Natural killer cell (primary cell): ENCODE measurements around the gene PCYOX1L. TPM values are rescaled to one million over a fixed set of nuclear protein-coding genes. Genes with fewer than 3 reads are reported as not detected.

ENCODE experiments used
- ATAC-seq, 3 donors: fragments of 150-1000 bp in 2 of 3; fragments of 200-7000 bp in 1 of 3; cut with Tn5 transposase; 1 replicate in 1 of 3; 2 replicates in 2 of 3; pipeline ENCODE4 v1.10.0; 2021; ENCODE audit warnings: mild to moderate bottlenecking in 2 of 3, moderate library complexity in 2 of 3
- DNase-seq, 2 donors: peaks; one replicate each; pipeline versions ENCODE4 v3.0.0 to v3.0.0-alpha.2; 2013 to 2021; ENCODE audit warnings: mixed read lengths in 1 of 2
- H3K27ac ChIP-seq: one replicate; pipeline ENCODE4 v1.5.1; 2013; ENCODE audit warnings: mild to moderate bottlenecking, low read length
- H3K27me3 ChIP-seq: one replicate; pipeline ENCODE4 v1.6.1; 2013; ENCODE audit warnings: low read length; ENCODE audit not compliant: control insufficient read depth, insufficient read depth
- H3K36me3 ChIP-seq: one replicate; pipeline ENCODE4 v1.6.1; 2013; ENCODE audit warnings: low read length; ENCODE audit not compliant: control insufficient read depth, insufficient read depth
- H3K4me1 ChIP-seq: one replicate; pipeline ENCODE4 v1.6.1; 2013; ENCODE audit warnings: low read length; ENCODE audit not compliant: control insufficient read depth, insufficient read depth
- H3K4me3 ChIP-seq: one replicate; pipeline ENCODE4 v1.5.1; 2013; ENCODE audit warnings: low read length
- H3K9me3 ChIP-seq: one replicate; pipeline ENCODE4 v1.6.1; 2013; ENCODE audit warnings: low read length; ENCODE audit not compliant: control insufficient read depth, insufficient read depth
- H3K27ac Mint-ChIP-seq, 2 donors: one replicate each; pipeline ENCODE4 v1.8.0; 2022; ENCODE audit warnings: mild to moderate bottlenecking in 2 of 2, mixed read lengths in 2 of 2, moderate library complexity in 1 of 2
- H3K27me3 Mint-ChIP-seq, 2 donors: one replicate each; pipeline ENCODE4 v1.8.0; 2022; ENCODE audit warnings: low read depth in 2 of 2, mixed read lengths in 2 of 2
- H3K36me3 Mint-ChIP-seq: one replicate; pipeline ENCODE4 v1.8.0; 2022; ENCODE audit warnings: mixed read lengths
- H3K4me1 Mint-ChIP-seq, 2 donors: one replicate each; pipeline ENCODE4 v1.8.0; 2022; ENCODE audit warnings: mixed read lengths in 2 of 2
- H3K4me3 Mint-ChIP-seq: one replicate; pipeline ENCODE4 v1.8.0; 2022; ENCODE audit warnings: mild to moderate bottlenecking, moderate library complexity, mixed read lengths
- H3K9me3 Mint-ChIP-seq, 2 donors: one replicate each; pipeline ENCODE4 v1.8.0; 2022; ENCODE audit warnings: mixed read lengths in 2 of 2
- WGBS: methylation state at CpG from one replicate; pipeline ENCODE4 v1.1.7; 2013; ENCODE audit warnings: missing lambda C conversion rate; ENCODE audit not compliant: insufficient coverage; 5-methylcytosine and 5-hydroxymethylcytosine counted together
- intact Hi-C: fragments of 100-400 bp; cut with micrococcal nuclease; formaldehyde crosslinking; loops from one replicate; pipeline ENCODE4 v1.14.2; 2022
- total RNA-seq, 4 donors: library from RNA; stranded (reverse); fragments of 120-200 nt in 1 of 4; gene quantifications; one replicate each; pipeline versions ENCODE4 v1.2.3 to v1.2.4, GENCODE V29; 2013 to 2022
- TF ChIP-seq, protein P1 (sequence below): fragments of 200-600 bp; IDR thresholded peaks from one replicate; pipeline ENCODE4 v1.8.0; 2022; ENCODE audit warnings: antibody characterized with exemption

The PCYOX1L gene
- total RNA-seq, 3 donors from 2014 or later (not counting 1 experiment from before 2014, with no cell fraction given) = 16.6 to 18.1 (median 16.8) TPM

DNA sequence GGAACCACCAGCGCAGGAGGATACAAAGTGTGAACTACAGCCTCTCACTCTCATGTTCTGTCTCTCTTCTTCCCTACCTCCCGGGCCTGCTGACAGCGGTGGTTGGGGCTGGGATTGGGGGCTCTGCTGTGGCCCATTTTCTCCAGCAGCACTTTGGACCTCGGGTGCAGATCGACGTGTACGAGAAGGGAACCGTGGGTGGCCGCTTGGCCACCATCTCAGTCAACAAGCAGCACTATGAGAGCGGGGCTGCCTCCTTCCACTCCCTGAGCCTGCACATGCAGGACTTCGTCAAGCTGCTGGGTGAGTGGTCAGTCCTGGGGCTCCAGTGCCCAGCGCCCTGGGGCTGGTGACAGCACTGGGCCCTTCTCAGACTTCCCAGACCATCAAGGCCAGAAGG is 4.7 kb downstream of the PCYOX1L start:
- Histone ChIP-seq H3K27me3 (no peaks in the 10 kb centered on the region), H3K27ac (no peak overlapping the region), H3K4me3 (no peak overlapping the region), H3K4me1 (peaks cover 9% of the 10 kb centered on the region), H3K36me3 (no peaks in the 10 kb centered on the region), H3K9me3 (no peaks in the 10 kb centered on the region)
- Mint-ChIP-seq H3K27me3 (no peaks in the 10 kb centered on the region), H3K9me3 (no peaks in the 10 kb centered on the region), H3K36me3 (no peaks in the 10 kb centered on the region), H3K4me1 (peaks cover 24 to 30% of the 10 kb centered on the region in 2 donors), H3K27ac (no peak overlapping the region), H3K4me3 (no peak overlapping the region)
- intact Hi-C loops = no loop called here
- no peak for DNase-seq
- ATAC-seq = no peak
- TF ChIP-seq, protein P1, sequence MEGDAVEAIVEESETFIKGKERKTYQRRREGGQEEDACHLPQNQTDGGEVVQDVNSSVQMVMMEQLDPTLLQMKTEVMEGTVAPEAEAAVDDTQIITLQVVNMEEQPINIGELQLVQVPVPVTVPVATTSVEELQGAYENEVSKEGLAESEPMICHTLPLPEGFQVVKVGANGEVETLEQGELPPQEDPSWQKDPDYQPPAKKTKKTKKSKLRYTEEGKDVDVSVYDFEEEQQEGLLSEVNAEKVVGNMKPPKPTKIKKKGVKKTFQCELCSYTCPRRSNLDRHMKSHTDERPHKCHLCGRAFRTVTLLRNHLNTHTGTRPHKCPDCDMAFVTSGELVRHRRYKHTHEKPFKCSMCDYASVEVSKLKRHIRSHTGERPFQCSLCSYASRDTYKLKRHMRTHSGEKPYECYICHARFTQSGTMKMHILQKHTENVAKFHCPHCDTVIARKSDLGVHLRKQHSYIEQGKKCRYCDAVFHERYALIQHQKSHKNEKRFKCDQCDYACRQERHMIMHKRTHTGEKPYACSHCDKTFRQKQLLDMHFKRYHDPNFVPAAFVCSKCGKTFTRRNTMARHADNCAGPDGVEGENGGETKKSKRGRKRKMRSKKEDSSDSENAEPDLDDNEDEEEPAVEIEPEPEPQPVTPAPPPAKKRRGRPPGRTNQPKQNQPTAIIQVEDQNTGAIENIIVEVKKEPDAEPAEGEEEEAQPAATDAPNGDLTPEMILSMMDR = no peak
- WGBS = 98% methylated on average over 11 of the region's 12 CpGs

DNA sequence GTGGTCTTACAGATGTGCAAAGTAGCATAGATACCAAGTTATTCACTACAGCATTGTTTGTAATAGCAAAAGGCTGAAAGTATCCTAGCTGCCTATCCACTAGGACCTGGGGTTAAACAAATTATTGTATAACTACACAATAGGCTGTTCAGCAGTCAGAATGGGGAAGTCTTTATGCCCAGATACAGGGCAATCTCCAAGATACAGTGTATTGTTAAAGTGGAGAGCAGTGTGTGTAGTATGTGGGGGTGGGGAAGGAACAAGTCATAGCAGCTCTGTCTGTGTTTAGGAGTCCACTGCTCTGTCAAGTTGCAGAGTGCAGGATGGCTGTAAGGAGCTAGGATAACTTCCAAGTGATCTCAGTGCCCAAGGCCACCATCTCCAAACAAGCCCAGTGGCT is 5.5 kb downstream of the PCYOX1L start:
- Mint-ChIP-seq H3K27ac (no peak overlapping the region), H3K4me3 (no peak overlapping the region), H3K27me3 (no peaks in the 10 kb centered on the region), H3K9me3 (no peaks in the 10 kb centered on the region), H3K36me3 (no peaks in the 10 kb centered on the region), H3K4me1 (peaks cover 19 to 22% of the 10 kb centered on the region in 2 donors)
- TF ChIP-seq, protein P1 = no peak
- Histone ChIP-seq H3K9me3 (no peaks in the 10 kb centered on the region), H3K27ac (no peak overlapping the region), H3K4me1 (peaks cover 5% of the 10 kb centered on the region), H3K36me3 (no peaks in the 10 kb centered on the region), H3K27me3 (no peaks in the 10 kb centered on the region), H3K4me3 (no peak overlapping the region)
- ATAC-seq = no peak
- no peak for DNase-seq
- intact Hi-C loops = no loop called here

DNA sequence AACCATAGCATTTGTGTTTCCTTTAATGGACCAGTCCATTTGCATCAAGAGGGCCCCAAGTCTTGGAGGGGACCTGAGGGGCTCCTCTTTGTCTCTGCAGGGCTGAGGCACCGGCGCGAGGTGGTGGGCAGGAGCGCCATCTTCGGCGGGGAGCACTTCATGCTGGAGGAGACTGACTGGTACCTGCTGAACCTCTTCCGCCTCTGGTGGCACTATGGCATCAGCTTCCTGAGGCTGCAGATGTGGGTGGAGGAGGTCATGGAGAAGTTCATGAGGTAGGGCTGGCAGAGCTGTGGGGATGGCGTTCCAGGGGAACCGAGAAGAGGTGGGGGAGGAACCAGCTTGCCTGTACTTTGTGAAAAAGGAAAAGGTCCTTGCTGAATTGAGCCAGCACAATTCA is 6.1 kb downstream of the PCYOX1L start:
- TF ChIP-seq, protein P1 = no peak
- WGBS = 97% methylated on average over 9 of the region's 9 CpGs
- Histone ChIP-seq H3K27me3 (no peaks in the 10 kb centered on the region), H3K4me1 (peaks cover 2% of the 10 kb centered on the region), H3K27ac (no peak overlapping the region), H3K9me3 (no peaks in the 10 kb centered on the region), H3K36me3 (no peaks in the 10 kb centered on the region), H3K4me3 (no peak overlapping the region)
- Mint-ChIP-seq H3K4me3 (no peak overlapping the region), H3K9me3 (no peaks in the 10 kb centered on the region), H3K36me3 (no peaks in the 10 kb centered on the region), H3K27ac (no peak overlapping the region), H3K27me3 (no peaks in the 10 kb centered on the region), H3K4me1 (peaks cover 13 to 17% of the 10 kb centered on the region in 2 donors)
- no peak for DNase-seq
- intact Hi-C loops = no loop called here
- ATAC-seq = no peak

DNA sequence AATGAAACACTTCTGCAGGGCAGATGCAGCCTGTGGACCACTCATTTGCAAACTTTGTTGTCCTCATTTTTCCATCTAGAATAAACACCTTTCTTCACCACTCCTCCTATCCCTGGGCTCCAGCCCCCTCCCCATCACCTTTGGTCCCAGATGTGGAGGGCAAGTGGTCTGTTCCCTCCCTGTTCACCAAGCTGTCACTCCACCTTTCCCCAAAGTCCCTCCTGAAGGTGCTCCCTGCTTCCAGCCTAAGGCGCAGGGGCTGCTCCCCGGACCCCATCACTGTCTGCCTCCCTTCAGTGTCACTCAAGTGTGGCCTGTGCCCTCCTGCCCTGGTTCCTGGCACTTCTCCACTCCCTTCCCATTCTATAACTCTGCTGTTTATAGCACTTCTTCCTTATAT is 6.9 kb downstream of the PCYOX1L start:
- 97% methylated on average over 2 of the region's 2 CpGs for WGBS
- ATAC-seq (no peak), DNase-seq (no peak)
- TF ChIP-seq, protein P1 = no peak
- Mint-ChIP-seq H3K4me3 (no peak overlapping the region), H3K27ac (no peak overlapping the region), H3K36me3 (no peaks in the 10 kb centered on the region), H3K27me3 (no peaks in the 10 kb centered on the region), H3K4me1 (peaks cover 11 to 12% of the 10 kb centered on the region in 2 donors), H3K9me3 (no peaks in the 10 kb centered on the region)
- Histone ChIP-seq H3K36me3 (no peaks in the 10 kb centered on the region), H3K27me3 (no peaks in the 10 kb centered on the region), H3K27ac (no peak overlapping the region), H3K4me3 (no peak overlapping the region), H3K9me3 (no peaks in the 10 kb centered on the region), H3K4me1 (peaks cover 2% of the 10 kb centered on the region)
- intact Hi-C loops = no loop called here
